Frontal cortex (tissue), 4 donors: Measurements from ENCODE around the gene BRINP1. TPM values are rescaled to one million over a fixed set of nuclear protein-coding genes. Genes with fewer than 3 reads are reported as not detected.

Source experiments
- DNase-seq, 2 donors: peaks; one replicate each; pipeline ENCODE4 v3.0.0; 2012; ENCODE audit warnings: low spot score in 2 of 2
- FAIRE-seq: peaks from 2 replicates; lab custom pipeline; 2012; peaks lifted over from hg19 to GRCh38; lab: Jason Lieb, UNC
- total RNA-seq: library from RNA; depleted of rRNA; stranded (reverse); fragments of >200 nt; gene quantifications from one replicate; pipeline ENCODE4 v1.2.3, GENCODE V29; 2014
- donor health status: control.
- donor health status: control.
- donor health status: control.

The BRINP1 gene
- total RNA-seq, 1 donor from 2014 or later = 48.5 TPM

- FAIRE-seq (no peak), DNase-seq (no peak)
Measured at GRCh38 chr9:119284118-119284517, 85.1 kb downstream of the BRINP1 start.

GRCh38 chr9:119283078-119283794, 86.0 kb downstream of the BRINP1 start:
- no peak for FAIRE-seq
- DNase-seq = no peak

- DNase-seq (no peak), FAIRE-seq (no peak)
Measured at GRCh38 chr9:119282476-119283077, 86.7 kb downstream of the BRINP1 start.

GRCh38 chr9:119280740-119281485, 88.3 kb downstream of the BRINP1 start:
- FAIRE-seq = no peak
- DNase-seq = no peak

GRCh38 chr9:119278171-119278570, 91.1 kb downstream of the BRINP1 start:
- DNase-seq (no peak), FAIRE-seq (no peak)

- FAIRE-seq (no peak), DNase-seq (no peak)
Measured at GRCh38 chr9:119273984-119274665, 95.1 kb downstream of the BRINP1 start.

GRCh38 chr9:119273325-119273904, 95.8 kb downstream of the BRINP1 start:
- no peak for DNase-seq
- no peak for FAIRE-seq

- no peak for FAIRE-seq
- DNase-seq = no peak
Measured at GRCh38 chr9:119272500-119273211, 96.6 kb downstream of the BRINP1 start.

GRCh38 chr9:119268985-119269384, 100.2 kb downstream of the BRINP1 start:
- FAIRE-seq = no peak

GRCh38 chr9:119264165-119264564, 105.1 kb downstream of the BRINP1 start:
- DNase-seq (no peak), FAIRE-seq (no peak)

More at GRCh38 chr9:119268985-119269384, 100.2 kb downstream of the BRINP1 start:
- no peak for DNase-seq

GRCh38 chr9:119257592-119257991, 111.6 kb downstream of the BRINP1 start:
- DNase-seq (no peak), FAIRE-seq (no peak)

GRCh38 chr9:119255116-119255515, 114.1 kb downstream of the BRINP1 start:
- no peak for FAIRE-seq
- DNase-seq = no peak

GRCh38 chr9:119252671-119253299, 116.5 kb downstream of the BRINP1 start:
- FAIRE-seq = no peak
- no peak for DNase-seq

GRCh38 chr9:119251936-119252335, 117.3 kb downstream of the BRINP1 start:
- no peak for FAIRE-seq
- DNase-seq = no peak

GRCh38 chr9:119250730-119251129, 118.5 kb downstream of the BRINP1 start:
- no peak for FAIRE-seq

GRCh38 chr9:119240546-119240945, 128.7 kb downstream of the BRINP1 start:
- no peak for FAIRE-seq
- no peak for DNase-seq

More at GRCh38 chr9:119250730-119251129, 118.5 kb downstream of the BRINP1 start:
- no peak for DNase-seq

GRCh38 chr9:119234636-119235035, 134.6 kb downstream of the BRINP1 start:
- DNase-seq = no peak
- no peak for FAIRE-seq

- FAIRE-seq (no peak), DNase-seq (no peak)
Measured at GRCh38 chr9:119227422-119227821, 141.8 kb downstream of the BRINP1 start.

GRCh38 chr9:119224431-119224830, 144.8 kb downstream of the BRINP1 start:
- DNase-seq = no peak
- no peak for FAIRE-seq
